Stimulated activated CD8-positive, alpha-beta memory T cell treated with anti-CD3 and anti-CD28 coated beads, Interleukin-12 subunit alpha, Interleukin-12 subunit beta, amount 100 ng/mL, for 24 hours (primary cell): ENCODE data around the gene FAM120AOS.

ENCODE experiments used
- DNase-seq: peaks from one replicate; pipeline ENCODE4 v3.0.0-alpha.2; 2020; ENCODE audit errors: extremely low read depth

The FAM120AOS gene

DNA sequence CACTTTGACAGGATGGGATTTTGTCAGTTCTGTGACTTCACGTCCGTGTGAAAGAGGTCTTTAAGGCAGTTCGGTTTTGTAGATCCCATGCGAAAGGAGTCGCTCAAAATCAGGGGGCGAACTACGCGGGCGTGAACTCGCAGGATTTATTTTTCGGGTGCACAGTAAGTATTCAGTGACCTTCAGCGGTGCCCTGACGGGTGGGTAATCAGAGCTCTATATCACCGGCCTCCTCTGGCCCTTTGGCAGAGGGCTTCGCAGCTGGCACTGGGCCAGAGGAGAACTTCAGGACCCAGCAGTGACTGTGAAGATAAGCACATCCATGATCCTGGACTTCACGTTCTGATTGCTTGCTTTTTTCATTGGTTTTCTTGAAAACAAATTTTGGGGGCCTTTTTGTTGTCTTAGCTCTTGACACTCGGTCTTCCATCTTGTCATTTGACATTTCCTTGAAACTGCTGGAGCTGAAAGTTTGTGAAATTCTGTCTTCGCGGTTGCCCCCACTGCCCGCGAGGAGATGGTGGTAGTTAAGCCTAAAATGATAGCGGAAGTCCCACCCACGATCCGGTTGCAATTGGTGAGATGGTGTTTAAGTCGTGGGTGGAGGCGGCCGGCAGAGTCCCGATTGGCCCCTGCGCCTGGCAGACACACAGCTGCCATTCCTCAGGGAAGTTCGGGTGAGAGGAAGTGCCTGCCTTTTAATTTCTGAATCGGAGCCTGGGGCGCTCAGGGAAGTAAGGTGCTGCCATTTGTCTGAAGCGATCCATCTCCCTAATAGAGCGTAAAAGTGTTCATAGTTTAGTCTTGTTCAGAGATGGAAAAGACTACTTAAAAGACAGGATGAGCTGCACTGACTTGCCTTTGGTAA is at the start of gene FAM120AOS:
TSS of gene FAM120AOS (minus strand) at position 535 of the 868 bp plus-strand sequence. CDS start 872 bp downstream, outside the sequence.
- peak; percentile 76 for DNase-seq

DNA sequence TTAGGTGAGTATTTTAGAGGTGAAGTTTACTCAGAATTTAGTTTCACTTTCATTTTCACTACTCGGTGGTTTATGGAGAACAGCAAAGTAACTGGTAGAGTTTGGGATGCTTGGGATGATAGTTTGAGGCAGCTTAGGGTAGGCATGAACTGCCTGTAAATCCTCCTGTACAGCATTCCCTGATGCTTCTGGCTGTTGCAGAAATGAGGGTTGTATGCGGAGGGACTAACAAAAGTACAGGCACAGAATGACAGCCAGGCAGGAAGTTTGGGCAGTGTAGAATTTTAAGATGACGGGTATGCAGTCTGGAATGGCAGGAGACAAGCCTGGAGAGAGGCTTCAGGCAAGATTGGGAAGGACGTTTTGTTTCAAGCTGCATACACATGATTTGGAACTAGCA is 48.0 kb upstream of the FAM120AOS start:
- no peak for DNase-seq

DNA sequence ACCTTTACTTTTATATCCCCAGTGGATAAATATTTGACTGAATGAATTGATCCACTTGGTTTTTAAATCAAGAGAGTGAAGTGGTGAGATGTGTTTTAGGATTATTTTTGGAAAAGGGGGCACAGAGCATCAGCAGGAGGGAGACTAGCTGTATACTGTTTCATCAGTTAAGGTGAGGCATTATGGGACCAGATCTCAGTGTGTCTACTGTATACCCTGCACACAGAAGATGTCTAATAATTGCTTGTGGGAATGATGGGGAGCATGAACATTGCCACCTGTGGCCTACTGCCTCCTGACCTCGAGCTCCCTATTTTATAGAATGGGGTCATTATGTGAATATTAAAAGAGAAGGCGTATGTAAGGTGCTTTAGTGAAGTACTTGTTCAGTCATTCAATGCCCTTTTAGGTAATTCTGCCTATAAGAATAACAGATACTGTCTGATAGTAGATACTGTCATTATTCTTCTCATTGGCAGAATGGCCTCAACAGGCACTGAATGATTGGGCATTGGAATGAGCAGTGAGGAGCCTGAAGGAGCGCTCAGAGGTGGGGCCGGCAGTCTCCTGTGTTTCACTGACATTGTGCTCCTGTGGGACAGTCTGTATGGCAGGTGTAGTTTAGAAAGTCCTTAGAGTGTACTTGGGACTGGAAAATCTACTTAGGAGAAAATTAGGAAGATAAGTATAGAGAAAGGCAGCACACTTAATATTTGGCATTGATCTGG is 47.4 kb upstream of the FAM120AOS start:
- DNase-seq: no peak

DNA sequence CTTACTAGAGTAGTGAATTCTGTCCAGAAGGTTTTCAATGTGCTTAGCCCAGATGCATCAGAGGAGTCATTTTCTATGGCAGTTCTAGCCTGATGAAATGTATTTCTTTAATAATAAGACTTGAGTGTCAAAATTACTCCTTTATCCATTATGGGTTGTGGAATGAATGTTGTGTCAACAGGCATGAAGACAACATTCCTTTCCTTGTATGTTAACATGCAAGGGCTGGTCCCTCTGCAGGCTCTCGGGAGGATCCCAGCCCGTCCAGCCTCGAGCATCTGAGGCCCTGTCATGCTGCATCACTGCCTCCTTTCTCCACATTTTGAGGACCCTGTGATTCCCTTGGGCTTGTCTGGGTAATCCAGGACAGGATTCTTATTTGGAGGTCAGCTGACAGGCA is 42.9 kb upstream of the FAM120AOS start:
- no peak for DNase-seq

DNA sequence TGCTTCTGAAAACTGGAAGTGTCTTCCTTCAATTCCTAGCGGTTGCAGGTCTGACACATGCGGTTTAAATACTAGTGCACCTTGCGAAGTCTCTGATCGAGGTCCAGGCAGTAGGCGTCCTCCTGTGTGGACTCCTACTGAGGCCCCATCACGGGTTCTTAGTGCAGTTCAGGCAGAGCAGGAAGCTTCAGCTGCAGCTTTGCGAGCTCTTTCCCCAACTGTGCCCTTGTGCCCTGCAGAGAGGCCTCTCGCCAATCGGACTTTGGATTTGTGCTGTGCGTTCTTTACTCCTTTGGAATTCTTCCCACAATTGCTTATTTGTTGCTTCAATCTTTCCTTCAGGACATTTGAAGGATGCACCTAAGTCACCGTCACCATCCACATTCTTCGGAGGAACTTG is 40.6 kb upstream of the FAM120AOS start:
- no peak for DNase-seq

DNA sequence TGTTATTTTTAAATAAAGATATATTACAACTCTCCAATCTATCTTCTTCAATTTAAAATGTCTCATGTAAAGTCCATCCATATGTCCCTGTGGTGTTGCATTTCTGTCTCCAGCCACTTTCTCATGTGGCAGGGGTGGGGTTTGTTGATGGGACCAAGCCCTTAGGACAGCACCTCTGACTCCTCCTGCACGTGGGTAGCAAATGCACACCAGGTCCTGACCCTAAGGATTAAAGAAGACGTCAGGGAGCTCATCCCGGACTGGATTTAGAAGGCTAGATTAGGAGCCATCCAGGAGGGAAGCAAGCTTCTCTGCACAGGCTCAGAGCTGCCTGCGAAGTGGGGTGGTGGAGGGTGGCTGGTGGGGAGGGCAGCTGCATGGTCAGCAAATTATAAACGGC is 38.9 kb upstream of the FAM120AOS start:
- DNase-seq: no peak

DNA sequence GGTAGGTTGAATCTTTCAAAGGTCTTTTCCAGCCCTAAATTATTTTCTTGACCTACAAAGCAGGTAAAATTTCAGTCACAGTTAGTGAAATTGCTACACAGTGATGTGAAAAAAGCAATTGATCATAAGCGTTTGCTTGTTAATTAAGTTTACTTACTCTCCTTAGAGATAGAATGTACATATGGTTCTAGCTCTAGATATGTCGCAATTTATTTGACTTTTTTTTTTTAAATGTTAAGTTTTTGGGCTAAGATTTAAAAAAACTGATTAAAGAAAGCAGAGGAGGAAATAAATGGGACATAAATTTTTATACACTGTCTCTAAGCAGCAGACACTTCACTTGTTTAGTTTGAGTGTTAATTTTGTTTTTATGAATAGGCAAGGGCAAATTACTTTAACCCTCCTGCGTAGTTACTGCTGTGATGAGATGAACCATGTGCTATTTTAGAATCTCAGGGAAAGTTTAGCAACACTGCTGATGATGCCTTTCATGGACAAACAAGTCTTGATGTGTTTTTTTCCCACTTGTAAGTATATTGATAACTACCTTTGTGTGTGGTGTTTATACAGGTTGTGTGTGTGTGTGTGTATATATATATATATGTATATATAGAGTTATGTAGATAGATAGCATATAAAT is 38.3 kb upstream of the FAM120AOS start:
- DNase-seq: no peak

DNA sequence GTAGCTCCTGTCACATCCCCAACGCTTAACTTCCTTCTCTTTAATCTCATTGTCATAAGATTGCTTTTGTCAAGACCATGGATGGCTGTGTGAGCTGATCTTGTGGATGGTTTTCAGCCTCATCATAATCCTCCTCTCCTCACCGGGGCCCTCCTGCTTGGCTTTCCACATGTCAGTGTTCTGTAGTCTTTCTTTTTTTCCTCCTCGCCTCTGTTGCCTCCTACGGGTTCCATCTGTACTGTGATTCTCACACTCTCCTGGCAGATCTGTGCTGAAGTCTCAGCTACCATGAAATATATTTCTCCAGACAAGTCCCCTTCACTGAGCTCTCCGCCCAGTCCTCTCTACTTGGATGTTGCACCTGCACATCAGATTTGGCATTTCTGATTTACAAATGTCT is 34.9 kb upstream of the FAM120AOS start:
- DNase-seq: no peak

DNA sequence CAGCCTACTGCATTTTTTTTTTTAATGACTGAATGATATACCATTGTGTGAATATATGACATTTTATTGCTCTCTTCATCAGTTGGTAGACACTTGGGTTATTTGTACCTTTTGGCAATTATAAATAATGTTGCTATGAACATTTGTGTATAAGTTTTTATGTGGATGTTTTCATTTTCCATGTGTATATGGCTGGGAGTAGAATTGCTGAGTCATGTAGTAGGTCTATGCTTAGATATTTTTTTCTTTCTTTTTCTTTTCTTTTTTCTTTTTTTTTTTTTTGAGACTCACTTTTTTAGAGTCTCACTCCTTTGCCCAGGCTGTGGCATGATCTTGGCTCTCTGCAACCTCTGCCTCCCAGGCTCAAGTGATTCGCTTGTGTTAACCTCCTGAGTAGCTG is 32.9 kb upstream of the FAM120AOS start:
- DNase-seq: no peak

DNA sequence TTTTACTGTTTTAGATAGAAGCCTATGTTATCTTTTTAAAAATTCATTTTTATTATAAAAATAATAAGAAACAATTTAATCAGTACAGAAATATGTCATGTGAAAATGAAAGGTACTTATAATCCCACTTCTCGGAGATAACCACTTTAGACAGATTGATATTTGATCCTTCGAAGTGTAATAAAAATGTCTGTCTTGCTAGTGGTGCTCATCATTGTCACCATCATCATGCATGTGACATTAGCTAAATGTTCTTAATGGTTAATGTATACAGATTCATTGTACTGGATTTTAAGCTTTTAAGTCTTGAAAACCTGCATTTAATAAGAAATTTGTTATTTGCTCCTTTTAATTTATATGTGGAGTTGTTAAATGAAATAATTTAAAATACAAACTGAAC is 30.1 kb upstream of the FAM120AOS start:
- no peak for DNase-seq

DNA sequence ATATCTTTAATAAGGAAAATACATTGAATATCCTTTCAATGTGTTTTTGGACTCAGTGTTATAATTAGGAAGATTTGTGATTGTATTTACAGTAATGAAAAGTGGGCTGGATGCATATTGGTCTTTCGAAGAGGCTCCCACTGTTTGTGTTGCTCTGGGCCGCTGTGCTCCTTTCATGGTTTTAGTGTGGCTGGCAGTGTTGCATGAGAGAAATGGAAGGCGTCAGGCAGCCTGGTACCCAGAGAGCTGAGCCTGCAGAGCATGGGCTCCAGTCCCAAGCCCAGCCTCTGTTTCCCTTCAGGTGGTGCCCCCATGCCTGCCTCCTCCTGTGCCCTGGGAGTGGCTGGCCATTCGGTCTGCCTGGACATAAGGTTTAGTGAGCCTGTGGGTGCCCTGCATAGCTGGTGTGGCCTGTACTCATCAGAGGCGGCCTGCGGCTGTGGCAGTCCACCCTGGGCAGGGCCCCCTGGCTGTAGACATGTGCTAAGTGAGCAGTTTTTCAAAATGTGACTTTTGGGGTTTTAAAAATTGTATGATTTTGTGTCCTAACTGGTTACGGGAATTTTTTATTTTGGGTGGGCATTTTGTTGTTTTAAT is 27.4 kb upstream of the FAM120AOS start:
- DNase-seq: no peak

DNA sequence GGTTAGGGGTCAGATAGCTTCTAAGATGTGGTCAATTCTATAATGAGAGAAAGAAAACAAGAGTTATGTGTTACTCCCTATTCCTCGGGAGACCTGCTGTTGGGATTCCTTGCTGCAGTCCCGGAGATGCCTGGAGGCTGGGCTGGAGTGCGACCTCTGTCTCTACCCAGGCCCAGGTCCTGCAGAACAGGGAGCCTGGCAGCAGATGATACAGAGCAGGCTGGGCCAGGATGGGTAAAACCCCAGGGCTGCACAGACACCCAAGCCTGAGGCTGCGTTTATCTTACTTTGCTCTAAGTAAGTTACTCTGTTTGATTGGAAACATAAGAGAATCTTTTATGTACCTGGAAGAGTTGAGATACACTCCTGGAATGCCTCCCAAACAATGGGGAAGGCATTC is 26.9 kb upstream of the FAM120AOS start:
- DNase-seq: no peak

DNA sequence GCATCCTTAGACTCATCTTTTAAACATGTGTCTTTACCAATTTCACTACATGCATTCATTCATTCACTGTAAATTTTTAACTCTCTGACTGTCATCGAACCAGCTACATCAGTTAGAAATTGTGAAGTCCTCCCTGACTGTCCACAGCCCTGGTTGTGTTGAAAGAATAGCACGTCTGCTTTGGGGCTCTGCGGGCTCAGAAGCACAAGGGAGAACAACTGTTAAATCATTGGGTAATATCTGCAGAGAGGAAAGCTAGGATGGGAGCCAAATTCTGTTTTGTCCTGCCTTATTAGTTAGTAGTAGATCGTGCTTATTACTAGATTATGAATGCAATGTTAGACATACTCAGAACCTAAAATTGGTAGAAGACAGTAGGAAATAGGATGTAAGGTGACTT is 26.3 kb upstream of the FAM120AOS start:
- no peak for DNase-seq

DNA sequence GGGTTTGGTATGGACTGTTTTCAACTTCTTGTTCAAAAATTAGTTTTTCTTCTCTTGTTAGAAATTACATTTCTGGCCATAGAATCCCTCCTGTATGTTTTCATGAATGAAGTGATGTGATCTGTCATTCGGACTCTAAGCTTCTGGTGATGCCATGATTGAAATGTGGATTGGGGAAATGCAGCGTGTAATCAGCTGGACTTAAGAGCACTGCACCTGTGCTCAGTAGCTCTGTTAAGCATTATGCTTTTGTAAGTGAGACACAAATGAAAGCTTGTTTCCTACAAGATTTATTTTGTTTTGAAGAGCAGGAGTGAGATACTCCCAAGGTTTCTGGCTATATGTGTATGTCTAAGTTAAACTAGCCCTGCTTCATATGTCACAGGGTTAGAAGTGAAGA is 24.0 kb upstream of the FAM120AOS start:
- DNase-seq: no peak

DNA sequence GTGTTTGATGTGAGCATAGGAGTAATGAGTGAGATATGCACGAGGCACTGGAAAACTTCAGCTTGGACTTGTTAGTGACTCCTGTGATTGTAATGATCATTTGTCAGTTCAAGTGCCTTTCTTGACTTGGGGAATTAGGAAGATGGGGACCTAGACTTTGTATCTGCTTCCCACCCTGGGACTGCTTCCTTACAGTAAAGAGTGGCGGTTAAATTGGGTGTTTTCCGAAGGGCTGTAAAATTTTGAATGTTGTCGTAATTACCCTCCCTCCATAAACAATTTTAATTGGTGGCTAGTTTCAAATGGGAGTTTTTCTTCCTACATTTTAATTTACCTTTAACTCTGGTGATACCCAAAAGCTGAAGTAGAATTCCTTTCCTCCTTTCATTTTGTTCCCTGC is 23.5 kb upstream of the FAM120AOS start:
- DNase-seq: no peak

DNA sequence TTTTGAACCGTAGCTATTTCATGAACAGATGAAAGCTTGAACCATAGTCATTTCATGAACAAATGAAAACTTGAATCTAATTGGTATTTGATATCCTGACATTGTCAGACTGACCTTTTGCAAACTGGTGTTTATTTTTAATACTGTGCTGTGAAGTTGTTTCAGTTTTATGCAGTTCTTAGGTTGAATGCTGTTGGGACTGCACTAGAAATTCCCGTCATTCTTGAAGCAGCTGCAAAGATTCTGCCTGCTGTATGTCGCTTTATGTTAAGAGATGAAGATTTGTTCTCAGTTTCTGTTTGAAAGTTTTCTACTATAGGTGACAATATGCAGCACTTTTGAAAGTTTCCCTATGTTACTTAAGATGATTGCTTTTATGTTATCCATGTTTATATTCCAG is 22.5 kb upstream of the FAM120AOS start:
- DNase-seq: no peak

DNA sequence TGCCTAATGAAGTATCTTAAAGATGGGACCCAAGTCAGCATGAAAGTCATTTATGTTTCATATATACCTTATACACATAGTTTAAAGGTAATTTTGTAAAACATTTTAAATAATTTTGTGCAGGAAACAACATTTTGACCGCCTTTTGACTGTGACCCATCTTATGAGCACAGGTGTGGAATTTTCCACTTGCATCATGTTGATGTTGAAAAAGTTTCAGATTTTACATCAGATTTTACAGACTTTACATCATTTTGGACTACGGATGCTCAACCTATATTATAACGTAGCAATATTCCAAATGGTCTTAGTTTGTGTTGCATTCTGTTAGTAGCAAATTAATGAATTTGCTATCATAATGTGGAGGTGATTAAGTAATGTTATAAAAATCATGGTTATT is 21.7 kb upstream of the FAM120AOS start:
- DNase-seq: no peak

DNA sequence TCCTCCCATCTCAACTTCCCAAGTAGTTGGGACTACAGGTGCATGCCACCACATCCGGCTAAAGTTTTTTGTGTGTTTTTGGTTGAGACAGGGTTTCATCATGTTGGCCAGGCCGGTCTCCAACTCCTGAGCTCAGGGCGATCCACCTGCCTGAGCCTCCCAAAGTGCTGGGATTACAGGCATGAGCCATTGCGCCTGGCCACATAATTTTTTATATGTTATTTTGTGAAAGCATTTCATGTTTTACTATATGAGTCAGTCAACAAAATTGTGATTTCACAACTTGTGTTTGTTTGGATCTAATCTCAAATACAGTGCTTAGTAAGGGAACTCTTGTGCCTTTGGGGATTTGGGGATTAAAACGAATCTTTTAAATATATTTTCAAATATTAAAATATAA is 20.0 kb upstream of the FAM120AOS start:
- DNase-seq: no peak

DNA sequence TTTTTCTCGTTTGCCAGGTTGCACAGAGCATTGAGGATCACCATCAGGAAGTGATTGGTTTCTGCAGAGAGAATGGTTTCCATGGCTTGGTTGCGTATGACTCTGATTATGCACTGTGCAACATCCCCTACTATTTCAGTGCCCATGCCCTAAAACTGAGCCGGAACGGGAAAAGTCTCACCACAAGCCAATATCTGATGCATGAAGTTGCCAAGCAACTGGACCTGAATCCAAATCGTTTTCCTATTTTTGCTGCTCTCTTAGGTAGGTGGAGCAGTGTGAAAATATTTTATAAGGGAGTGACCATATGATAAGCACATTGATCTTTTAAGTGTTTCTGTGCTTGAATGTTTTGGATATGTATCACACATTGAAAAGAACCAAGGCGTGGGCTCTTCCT is 17.7 kb upstream of the FAM120AOS start:
- no peak for DNase-seq

DNA sequence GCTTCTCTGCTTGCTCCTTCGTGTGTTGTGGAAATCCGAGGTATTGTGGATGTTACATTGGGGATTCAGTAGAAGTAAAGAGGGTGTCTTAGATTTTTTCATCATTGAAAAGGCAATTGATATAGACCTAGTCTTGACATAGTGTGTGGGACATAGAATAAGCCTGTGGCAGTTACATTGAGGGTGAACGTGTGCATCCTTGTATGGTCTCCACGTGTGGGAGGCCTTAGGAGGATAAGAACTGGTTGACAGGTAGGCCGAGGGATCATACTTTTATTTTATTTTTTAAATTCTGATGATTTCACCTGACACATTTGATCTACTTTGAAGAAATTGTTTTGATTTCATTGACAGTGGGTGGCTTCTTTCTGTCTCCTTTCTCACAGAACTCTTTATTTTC is 17.0 kb upstream of the FAM120AOS start:
- no peak for DNase-seq

DNA sequence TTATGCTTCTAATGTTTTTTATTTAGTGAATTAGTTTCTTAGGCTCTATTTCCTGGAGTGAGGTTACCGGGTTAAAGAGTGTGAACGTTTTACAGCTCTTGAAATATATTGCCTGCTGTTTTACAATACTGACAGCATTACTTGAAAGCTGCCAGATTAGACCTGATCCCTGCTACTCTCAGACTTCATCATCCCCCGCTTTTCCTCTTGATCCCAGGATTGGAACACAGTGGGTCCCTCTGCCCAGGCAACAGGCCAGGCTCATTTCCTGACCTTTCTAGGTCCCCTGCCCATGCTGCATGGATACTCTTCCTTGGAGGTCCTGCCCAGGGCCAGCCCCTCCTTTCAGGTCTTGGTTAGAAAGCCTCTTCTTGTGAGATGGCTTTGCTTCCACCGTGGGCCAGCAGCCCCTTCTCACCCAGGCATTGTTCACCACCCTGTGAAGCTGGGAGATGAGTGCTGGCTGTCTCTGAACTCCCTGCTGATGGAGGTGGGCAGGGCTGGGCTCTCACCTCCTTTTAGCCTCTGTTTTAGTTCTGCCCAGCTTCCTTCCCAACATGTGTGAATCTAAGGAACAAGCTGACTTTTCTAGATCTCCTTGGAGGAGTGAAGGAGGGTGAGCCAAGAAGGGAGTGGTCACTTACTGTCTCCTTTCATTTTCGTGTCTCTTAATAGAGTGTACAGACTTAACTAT is 15.5 kb upstream of the FAM120AOS start:
- no peak for DNase-seq

DNA sequence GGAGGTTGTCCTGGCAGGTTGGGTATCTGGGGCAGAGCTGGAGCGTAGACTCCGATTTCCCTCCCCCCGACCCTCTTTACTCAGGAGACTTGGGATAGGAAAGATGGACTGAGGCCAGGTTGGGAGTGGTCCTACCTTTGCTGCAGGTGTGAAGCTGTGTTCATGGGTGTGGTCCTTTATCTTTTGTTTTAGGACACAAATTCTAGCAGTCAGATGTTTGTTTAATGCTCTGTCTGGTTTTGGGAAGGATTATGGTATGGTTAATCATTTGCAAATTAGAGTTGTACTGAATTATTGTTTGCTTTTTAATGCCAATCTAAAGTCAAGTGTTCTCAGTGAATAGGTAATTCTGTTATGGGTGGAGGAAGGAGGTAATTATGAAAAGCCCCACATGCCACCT is 14.1 kb upstream of the FAM120AOS start:
- DNase-seq: no peak
